ENCODE data around the gene FAAH. TPM values are rescaled to one million over a fixed set of nuclear protein-coding genes. Genes with fewer than 3 reads are reported as not detected.
A peak's percentile ranks its signal among the peaks of the same experiment; 100 is the strongest.

Gene FAAH
- total and polyA plus RNA-seq, 2 of the 4 experiments (the other 2 are of a cell fraction): under 0.01 to 0.19 TPM

DNA sequence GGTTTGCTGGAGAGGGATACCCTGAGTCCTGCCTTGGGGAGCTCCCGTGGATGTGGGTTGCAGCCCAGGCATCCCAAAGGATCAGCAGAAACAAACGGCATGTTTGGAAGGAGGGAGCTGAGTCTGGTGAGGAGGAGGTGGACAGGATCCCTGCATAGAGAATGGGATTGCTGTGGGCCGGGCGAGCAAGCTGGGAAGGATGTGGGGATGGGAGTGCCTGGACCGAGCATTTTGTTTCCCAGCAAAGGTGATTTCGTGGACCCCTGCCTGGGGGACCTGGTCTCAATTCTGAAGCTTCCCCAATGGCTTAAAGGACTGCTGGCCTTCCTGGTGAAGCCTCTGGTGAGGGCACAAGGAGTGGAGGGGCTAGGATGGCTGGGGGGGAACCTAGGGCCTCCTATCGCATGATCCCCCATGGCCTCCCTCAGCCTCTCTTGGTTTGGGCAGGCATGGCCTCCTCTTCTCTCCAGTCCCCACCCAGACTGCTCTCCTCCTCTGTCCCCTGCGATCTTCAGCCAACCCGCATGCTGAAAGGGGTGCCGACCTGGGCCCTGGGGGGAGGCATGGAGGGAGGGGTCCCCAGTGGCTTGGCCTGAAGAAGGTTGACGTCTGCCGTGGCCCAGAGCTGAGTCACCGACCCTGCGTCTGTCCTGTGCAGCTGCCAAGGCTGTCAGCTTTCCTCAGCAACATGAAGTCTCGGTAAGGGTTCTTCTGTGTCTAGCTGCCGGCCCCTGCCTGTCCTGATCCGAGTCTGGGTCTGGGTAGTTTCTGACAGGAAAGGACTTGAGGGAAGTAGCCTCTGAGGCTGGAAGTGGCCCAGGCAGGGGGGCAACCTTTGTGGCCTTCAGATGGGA lies 16.3 kb downstream of the FAAH start:
- Histone ChIP-seq H4K20me1 (ENCODE audit: insufficient read depth, low read length) (no peaks in the 10 kb centered on the region), H2AK9ac (replicated peaks; ENCODE audit: low read depth, low read length, poor library complexity) (peak overlapping the region; percentile 28), H3K14ac (replicated peaks; ENCODE audit: low read depth, low read length) (no peak overlapping the region), H3K9me3 (ENCODE audit: control insufficient read depth, insufficient read depth, low read length) (no peaks in the 10 kb centered on the region), H3K27me3 (ENCODE audit: control insufficient read depth, insufficient read depth, low read length) (peaks cover 28% of the 10 kb centered on the region), H4K91ac (ENCODE audit: insufficient read depth, low read depth, low read length) (no peak overlapping the region), H2BK15ac (ENCODE audit: low read depth, low read length) (no peak overlapping the region), H3K79me1 (ENCODE audit: low read depth in 1 of 2, low read length in 2 of 2) (no peaks in the 10 kb centered on the region), H3K4me1 (ENCODE audit: control insufficient read depth, insufficient read depth, low read length) (no peaks in the 10 kb centered on the region; the same call in 1 of the 2 replicates), H2BK120ac (ENCODE audit: low read depth, low read length) (no peak overlapping the region), H2BK5ac (ENCODE audit: low read depth, low read length, poor library complexity, severe bottlenecking) (no peak overlapping the region), H2AFZ (replicated peaks; ENCODE audit: low read length, poor library complexity) (peak overlapping the region; percentile 58), H3K18ac (ENCODE audit: low read depth, low read length) (no peak overlapping the region), H2AK5ac (ENCODE audit: low read depth, low read length) (no peak overlapping the region), H3K9ac (ENCODE audit: low read depth, low read length) (no peak overlapping the region), H3K36me3 (ENCODE audit: control insufficient read depth, insufficient read depth, low read length) (no peaks in the 10 kb centered on the region), H3K56ac (ENCODE audit: extremely low read depth, insufficient read depth, low read length) (no peak overlapping the region), H3K9me1 (ENCODE audit: insufficient read depth, low read length) (0 out of 2 replicates have a peak, but pooled peaks cover 3% of the 10 kb centered on the region), H2BK20ac (ENCODE audit: low read depth, low read length) (no peak overlapping the region), H3K4me2 (ENCODE audit: low read depth, low read length) (no peak overlapping the region), H4K5ac (ENCODE audit: low read depth, low read length) (no peak overlapping the region), H3K23ac (ENCODE audit: low read depth, low read length) (no peak overlapping the region), H3K4ac (ENCODE audit: low read depth, low read length) (no peak overlapping the region), H3K27ac (ENCODE audit: insufficient read depth, low read length) (no peak overlapping the region), H3K4me3 (ENCODE audit: insufficient read depth, low read depth, low read length) (no peak overlapping the region), H4K8ac (ENCODE audit: low read depth in 2 of 2, low read length in 2 of 2) (no peak overlapping the region)
- intact Hi-C loops (cut with micrococcal nuclease) (no loop called here), dilution Hi-C loops (cut with HindIII; ENCODE audit: low sequenced_read_pairs, unreplicated experiment) (no loop called here), in situ Hi-C loops (cut with MboI; ENCODE audit: low sequenced_read_pairs) (loop anchor here (25.0 kb wide), 1 partner anchor 302 kb away; the partner anchor contains the start of gene EFCAB14)
- DNase-seq: peak; percentile 29
- 53% methylated on average over 6 of the region's 17 CpGs; no CpG with 5 or more reads in 1 of the 2 experiments for WGBS, 2 experiments (ENCODE audit: extremely low coverage in 2 of 2, insufficient read length in 1 of 2)
- CTCF ChIA-PET: no interaction called here
- no peak for ATAC-seq (ENCODE audit: low read depth)
- no peak for TF ChIP-seq RAD21 (IDR thresholded peaks at IDR 0.05; ENCODE audit: low read length)
- TF ChIP-seq, protein P1, sequence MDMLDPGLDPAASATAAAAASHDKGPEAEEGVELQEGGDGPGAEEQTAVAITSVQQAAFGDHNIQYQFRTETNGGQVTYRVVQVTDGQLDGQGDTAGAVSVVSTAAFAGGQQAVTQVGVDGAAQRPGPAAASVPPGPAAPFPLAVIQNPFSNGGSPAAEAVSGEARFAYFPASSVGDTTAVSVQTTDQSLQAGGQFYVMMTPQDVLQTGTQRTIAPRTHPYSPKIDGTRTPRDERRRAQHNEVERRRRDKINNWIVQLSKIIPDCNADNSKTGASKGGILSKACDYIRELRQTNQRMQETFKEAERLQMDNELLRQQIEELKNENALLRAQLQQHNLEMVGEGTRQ (IDR thresholded peaks at IDR 0.05; ENCODE audit: low read depth, low read length): no peak
- TF ChIP-seq MAZ (IDR thresholded peaks at IDR 0.05; ENCODE audit: borderline replicate concordance, low read depth, low read length): peak; percentile 15; the same call in 1 of the 2 replicates
- TF ChIP-seq NFE2L2 (IDR thresholded peaks at IDR 0.05; ENCODE audit: low read depth, low read length): no peak
- POLR2A ChIA-PET (ENCODE audit: unreplicated experiment): no interaction called here
- BruUV-seq (replicated peaks): no TSS peak
